Stimulated activated CD4-positive, alpha-beta T cell treated with anti-CD3 and anti-CD28 coated beads, Interleukin-12 subunit alpha, Interleukin-12 subunit beta, amount 100 ng/mL, for 4 hours (primary cell): Measurements from ENCODE around the gene PIGU.
"Not testable (repeated sequence)": the region's sequence is repeated elsewhere in the genome, so short reads cannot be mapped to it uniquely, and the experiment has no call there.

Experiments
- DNase-seq: peaks from one replicate; pipeline ENCODE4 v3.0.0-alpha.2; 2020

PIGU gene

DNA sequence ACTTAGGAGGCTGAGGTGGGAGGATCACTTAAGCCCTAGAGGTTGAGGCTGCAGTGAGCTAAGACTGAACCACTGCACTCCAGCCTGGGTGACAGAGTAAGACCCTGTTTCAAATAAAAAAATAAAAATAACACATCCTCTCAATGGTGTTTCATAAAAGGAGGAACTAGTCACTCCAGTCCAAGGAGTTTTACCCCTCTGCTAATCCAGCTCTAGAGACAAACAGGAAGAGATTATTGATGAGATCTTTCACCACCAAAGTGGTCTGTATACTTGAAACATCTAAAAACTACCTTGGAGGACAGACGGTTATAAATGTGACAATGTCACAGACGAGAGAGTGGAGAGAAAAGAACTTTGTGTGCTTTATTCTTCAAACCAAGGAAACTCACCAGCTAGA lies 58.2 kb downstream of the PIGU start:
- no peak for DNase-seq

DNA sequence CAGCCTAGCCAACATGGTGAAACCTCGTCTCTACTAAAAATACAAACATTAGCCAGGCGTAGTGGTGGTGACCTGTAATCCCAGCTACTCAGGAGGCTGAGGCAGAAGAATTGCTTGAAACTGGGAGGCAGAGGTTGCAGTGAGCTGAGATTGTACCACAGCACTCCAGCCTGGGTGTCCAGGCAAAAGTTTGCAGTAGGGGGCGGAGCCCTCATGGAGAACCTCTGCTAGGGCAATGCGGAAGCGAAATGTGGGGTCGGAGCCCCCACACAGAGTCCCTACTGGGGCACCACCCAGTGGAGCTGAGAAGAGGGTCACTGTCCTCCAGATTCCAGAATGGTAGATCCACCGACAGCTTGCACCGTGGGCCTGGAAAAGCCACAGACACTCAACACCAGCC lies 60.0 kb downstream of the PIGU start:
- not testable (repeated sequence) for DNase-seq

DNA sequence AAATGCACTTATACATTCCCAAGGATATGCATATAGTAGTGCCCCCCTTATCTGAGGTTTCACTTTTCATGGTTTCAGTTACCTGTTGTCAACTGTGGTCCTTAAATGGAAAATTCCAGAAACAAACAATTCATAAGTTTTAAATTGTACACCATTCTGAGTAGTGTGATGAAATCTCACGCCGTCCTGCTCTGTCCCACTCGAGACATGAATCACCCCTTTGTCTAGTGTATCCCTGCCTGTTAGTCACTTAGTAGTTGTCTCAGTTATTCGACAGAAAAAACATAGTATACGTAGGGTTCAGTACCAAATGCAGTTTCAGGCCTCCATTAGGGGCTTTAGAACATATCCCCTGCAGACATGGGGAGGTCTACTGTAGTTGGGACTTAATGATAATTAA lies 61.4 kb downstream of the PIGU start:
- DNase-seq: no peak

DNA sequence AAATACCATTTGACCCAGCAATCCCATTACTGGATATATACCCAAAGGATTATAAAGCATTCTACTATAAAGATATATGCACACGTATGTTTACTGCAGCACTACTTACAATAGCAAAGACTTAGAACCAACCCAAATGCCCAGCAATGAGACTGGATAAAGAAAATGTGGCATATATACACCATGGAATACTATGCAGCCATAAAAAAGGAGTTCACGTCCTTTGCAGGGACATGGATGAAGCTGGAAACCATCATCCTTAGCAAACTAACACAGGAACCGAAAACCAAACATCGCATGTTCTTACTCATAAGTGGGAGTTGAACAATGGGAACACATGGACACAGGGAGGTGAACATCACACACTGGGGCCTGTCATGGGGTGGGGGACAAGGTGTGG lies 64.9 kb downstream of the PIGU start:
- DNase-seq: not testable (repeated sequence)

DNA sequence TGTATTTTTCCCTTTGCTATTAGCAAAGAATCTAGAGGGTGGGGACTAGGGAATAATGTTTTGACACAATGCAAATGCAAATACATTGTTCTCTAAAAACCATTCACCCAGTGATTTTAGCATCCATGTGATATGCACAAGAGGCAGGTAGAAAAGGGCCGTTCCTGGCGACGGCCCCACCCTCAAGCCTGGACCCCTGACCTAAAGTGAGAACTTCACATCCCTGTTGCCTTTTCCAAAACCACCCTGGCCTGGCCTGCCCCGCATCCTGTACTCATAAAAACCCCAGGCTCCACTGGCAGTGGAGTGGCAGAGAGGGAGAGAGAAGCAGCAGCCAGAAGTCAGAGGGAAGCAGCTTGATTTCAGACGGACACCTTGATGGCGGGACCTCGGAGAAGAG lies 69.8 kb downstream of the PIGU start:
- no peak for DNase-seq

DNA sequence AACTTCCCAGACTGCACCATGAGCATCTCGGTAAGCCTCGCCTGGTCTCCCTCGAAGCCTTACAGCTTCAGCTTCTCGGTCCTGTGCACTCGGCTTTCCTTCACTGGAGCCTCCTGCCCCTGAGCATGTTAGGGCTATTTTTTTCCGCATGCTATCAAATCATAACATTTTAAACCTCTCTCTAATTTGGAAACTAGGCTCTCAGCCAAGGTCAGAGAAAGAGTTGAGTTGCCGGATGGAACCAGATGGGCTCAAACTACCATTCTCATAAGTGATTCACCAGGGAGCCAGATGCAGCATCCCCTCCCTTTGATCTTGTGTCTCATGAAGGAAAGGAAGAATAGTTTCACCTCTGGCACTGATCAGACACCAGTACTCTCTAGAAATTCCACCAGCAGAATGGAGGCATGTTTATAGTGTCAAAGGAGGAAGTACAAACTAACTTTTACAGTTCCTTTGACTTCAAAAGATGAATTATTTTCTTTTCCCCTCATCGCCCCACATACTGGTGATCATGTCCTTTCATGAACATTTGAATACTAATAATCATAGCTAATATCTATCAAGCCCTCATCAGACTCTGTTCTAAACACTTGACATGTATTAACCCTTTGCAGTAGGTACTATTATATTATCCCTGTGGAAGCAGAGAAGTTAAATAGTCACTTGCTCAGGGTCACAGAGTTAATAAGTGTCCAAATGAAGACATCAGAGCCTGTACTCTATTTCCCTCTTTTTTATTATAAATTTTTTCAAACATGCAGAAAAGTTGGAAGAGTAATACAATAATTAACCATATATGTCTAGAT lies 71.7 kb downstream of the PIGU start:
- DNase-seq: no peak

DNA sequence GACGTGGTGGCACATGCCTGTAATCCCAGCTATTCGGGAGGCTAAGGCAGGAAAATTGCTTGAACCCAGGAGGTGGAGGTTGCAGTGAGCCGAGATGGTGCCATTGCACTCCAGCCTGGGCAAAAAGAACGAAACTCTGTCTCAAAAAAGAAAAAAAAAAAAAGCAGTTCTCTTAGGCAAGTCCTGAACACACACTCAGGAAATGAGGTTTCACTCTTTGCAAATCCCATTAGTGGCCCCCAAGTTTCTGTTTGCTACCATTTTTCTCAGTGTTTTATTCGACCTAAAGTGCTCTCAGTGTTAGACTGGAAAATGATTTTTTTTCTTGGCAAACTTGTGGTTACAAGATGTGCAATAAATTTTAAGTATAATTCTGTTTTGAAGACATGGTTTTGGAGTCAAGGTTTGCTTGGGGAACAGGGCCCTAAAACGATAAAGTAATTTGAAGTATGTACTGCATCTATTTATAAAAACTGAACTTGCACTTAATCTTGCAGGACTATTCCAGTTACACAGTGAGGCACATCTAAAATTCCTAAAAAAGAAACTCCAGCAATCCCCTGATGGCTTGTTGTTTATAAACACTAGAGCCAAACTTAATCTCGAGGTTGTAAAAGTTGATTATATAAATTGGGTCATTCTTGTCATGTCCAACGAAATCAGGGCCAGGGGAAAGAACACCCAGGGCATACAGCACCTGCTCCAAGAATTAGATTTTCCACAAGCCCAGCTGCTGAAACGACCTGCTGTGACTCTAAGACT lies 75.8 kb downstream of the PIGU start:
- no peak for DNase-seq

DNA sequence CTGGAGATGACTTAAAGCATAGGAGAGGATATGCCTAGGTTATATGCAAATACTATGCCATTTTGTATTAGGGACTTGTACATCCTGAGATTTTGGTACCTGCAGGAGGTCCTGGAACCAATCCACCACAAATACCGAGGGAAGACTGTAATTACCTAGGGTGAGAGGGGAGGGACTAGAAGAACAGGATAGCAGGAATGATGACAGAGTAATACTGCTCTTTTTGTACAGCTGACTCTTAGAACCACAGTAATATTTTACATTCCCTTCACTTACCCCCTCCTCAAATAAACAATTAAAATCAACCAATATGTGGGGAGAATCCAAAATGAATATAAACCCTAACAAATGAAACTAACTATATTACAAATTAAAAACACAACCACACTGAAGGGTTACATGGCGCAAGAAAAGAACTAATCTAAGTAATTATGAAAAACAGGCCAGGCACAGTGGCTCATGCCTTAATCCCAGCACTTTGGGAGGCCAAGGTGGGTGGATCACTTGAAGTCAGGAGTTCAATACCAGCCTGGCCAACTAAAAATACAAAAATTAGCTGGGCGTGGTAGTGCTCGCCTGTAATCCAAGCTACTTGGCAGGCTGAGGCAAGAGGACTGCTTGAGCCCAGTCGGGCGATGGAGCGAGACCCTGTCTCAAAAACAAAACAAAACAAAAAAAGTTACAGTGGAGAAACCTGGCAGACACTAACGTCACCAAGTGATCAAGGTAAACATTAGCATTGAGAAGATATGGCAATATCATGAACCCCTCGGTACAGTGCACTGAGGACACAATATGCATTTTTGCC lies 81.3 kb downstream of the PIGU start:
- DNase-seq: no peak

DNA sequence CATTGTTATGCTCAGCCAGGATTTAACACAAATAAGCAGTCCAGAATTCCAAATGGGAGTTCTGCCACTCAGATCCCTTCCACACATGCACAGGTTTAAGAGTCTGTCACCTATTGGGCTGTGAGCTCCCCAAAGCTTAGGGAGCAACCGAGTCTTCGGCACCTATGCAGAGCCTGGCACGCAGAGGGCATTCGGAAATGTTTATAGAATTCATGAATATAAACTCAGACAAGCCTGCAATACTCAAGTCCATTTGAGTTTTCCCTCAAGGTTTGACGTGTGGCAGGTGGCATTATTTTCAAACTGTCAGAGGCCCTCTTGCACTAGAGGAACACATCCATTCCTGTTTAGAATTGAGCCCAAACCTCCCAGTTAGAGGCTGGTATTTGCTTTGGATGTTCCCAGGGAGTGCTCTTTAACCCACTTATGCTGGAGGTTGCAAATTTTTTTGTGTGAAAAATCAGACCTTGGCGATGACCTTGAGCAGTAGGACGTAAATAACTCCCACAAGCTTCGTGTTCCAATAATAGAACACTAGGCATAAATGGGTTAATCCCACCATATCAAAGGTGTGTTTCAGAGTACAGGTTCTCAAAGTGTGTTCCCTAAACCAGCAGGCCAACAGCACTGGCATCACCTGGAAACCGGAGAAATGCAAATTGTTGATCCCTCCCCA lies 90.3 kb downstream of the PIGU start:
- no peak for DNase-seq

DNA sequence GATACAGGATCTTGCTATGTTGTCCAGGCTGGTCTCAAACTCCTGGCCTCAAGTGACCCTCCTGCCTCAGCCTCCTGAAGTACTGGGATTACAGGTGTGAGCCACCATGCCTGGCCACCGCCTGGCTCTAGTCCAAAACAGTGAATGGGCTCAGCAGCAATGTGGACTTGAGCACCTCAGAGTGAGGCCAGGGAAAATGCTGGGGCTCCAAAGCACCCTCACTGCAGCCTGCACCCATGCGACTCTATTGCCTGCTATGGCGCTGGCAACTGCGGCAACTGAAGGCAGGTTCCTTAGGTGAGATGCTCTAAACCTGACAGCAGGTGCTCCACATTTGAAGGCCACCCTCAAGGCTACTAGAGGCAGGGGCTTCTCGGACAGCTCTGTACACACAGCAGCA lies 91.9 kb downstream of the PIGU start:
- no peak for DNase-seq

DNA sequence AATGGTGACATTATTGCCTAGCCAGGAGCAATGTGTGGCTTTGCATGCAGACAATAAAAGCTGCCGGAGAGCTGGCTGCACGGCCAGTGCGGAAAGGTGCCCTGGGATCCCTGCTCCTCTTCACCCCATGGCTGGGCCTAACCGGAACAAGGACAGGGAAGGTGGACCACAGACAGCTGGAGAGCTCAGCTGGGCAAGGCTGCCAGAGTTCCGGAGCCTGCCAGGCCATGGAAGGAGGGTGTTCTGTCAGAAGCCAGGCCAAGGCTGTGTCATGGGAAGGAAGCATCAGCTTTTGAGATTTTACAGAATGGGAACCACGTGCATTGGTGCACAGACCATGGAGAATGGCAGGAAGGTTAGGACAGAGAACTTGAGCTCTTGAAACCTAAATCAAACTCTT lies 93.3 kb downstream of the PIGU start:
- no peak for DNase-seq

DNA sequence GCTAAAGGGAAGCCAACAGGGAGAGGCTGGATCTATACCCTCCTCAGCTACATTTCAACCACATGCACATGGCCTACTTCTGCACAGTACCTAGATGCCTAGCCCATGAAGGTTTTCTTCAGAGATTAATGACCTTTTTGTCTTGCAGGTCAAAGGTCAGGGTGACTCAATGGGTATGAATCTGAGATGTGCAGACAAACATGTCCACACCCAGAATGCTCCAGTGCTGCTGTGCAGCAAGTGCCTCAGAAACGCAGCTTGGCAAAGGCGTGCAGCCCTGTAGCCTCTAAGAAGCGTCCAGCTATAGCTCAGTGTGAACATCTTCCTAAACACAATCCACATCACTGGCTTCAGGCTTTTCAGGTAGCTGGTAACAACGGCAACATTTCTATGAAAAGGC lies 94.0 kb downstream of the PIGU start:
- no peak for DNase-seq

DNA sequence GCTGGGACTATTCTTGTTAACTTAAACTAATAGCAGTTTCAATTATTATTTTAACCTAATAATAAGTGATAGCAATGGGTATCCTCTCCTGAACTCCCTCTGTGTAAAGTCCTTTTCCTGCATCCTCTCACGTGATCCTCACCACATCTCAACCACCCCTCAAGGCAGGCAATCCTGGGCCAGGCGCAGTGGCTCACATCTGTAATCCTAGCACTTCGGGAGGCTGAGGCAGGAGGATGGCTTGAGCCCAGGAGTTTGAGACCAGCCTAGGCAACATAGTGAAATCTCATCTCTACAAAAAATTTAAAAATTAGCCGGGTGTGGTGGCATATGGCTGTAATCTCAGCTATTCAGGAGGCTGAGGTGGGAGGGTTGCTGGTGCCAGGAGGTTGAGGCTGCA lies 94.7 kb downstream of the PIGU start:
- DNase-seq: no peak

DNA sequence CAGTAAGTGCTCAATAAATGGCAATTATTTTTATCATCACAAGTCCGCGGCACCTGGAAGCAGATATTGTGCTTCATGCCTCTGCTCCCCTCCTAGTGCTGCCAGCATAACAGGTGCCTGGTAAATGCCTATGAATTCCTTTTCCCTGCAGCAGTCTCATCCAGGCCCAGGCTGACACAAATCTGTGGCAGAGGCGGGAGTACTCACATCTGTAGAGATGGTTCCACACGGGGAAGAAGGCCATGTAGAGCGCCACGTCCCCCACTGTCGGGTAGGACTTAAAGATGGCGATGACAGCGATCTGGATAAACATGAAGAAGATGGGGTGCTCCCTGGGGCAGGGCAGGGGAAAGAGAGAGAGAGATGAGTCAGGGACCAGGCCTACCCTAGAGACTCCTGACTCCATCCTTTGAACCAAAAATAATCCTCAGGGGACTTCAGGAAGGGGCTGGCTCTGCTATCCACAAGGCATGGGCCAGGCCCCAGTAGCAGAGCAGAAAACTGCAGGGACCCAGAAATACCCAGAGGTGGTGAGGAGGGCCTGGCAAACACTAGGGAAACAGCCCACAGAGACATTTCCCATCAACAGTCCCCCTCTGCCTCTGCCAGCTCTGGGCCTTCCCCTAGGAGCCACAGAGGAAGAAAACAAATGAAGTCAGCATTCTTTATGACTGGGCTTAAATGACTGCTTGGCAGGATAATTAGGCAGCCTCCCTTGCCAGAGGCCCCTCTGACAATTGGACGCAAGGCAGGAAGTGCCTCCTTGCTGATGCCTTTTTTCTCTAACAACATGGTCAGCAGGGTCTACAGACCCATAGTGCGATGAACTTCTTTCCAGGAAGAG lies 95.3 kb downstream of the PIGU start:
- no peak for DNase-seq

DNA sequence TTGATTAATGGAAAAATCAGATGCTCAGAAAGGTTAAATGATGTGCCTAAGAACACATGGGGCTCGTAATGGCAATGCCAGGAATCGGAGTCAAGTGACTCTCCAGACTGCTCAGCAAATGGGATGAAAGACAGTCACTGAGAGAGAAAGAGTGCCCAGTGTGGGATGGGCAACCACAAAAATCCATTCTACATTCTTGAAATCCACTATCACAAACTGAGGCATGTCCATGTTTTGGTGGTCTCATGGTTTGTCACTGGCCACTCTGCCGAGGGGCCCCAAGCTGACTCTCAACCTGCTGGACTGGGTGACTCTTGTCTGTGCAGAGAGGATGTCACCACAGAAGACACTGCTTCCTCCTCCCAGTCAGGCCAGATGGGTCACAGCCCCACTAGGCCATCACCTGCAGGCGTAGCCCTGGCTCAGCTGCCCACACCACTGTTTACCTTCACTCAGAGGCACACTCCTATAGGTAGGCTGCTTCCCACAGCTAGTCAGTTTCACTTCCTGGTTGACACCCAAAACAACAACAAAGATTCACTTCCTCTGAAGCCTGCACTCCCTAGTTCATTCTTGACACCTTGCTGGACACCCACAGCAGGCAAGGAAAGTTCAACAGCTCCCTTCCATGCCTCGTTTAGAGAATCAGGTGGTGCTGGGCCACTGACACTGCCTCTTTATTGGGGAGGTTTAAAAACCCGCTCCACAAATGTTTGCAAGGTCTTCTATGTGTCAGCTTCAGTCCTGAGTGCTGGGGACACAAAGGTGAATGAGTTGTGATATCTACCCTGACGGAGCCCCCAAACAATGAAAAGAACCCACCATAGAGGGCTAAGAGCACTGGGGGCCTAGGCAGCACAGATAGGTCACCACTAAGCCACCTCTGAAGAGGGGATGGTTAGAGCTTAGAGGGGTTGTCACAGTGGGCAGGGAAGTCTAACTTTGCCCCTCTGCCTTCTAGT lies 96.6 kb downstream of the PIGU start:
- no peak for DNase-seq

DNA sequence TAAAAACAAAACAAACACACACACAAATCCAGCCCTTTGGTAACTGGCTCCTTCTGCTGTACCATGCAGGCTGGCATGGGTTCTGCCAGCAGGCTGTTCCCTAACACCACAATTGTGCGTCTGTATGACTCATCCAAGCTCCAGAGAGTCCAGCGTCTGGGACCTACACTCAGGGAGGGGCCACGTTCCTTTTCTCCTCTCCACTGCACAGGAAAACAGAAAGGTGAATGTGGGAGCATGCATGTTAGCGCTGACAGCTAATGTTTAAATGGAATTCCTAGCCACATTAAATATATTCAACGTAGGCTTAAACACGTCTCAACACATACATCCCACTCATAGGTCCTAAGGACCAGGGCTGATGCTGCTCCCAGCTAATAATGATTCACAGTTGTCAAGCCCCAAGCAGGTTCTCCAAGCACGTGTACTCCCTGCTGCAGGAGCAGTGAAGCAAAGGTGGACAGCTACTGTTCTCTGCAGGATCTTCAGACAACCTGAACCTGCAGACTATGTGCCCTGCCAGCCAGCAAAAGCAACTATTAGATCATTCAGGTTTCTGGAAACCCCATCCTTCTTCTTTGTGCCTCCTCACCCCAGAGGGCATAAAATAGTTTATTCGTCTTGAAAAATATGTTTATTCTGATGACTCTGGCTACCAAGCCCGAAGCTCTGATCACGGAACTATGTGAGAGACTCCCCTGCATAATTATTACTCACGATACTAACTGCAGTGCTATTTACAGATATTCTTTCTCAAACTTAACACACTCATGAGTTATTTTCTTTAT lies 97.5 kb downstream of the PIGU start:
- no peak for DNase-seq

DNA sequence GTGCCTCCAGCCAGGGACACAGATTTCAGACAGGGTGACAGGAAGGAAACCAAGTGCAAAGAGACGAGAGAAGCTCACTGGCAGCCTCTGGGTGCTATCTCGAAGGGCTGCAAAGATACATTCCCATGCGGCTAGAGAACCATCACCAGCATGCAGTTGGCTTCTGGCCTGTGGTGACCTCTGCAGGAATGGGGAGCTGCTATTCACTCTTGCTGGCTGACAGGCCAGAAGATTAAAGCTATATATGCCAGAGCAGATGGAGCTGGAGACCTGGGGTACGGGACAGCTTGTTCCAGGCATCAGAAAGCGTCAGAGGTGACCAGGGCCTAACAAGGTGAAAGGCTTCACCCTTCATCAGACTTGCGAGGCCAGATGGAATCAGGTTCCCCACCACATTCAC lies 98.4 kb downstream of the PIGU start:
- DNase-seq: no peak

DNA sequence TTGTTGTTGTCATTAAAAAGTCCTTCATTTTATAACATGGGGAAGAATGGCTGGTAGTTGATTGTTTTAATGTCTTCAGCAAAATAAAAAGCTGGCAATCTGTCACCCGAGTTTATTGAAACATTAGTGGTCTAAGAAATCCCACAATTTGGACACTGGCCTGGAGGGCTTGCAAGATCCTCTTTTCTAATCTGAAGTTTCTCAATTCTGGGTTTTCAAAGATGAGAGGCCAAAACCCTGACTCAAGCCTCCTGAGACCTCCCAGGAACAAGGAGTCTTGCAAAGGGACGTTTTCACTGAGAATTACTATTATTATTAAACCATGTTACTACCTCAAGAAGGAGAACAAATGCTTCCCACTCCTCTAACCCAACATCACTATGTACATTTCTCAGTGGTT lies 98.9 kb downstream of the PIGU start:
- no peak for DNase-seq

DNA sequence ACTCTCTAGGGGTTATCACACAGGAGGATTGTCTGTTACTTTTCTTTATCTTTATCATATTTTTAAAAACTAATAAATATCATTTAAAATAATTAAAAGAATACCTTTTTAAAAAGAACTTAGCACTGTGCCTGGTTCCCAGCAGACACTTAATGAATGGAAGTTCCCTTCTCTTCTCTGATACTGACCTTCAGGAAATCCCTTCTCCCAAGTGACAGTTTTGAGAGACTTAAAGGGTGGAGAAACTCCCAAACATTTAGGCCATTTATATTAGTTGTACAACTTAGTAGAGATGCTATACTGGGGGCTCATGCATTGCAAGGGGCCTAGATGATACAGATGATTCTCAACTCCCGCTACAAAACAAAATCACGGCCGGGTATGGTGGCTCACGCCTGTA lies 99.8 kb downstream of the PIGU start:
- DNase-seq: no peak

DNA sequence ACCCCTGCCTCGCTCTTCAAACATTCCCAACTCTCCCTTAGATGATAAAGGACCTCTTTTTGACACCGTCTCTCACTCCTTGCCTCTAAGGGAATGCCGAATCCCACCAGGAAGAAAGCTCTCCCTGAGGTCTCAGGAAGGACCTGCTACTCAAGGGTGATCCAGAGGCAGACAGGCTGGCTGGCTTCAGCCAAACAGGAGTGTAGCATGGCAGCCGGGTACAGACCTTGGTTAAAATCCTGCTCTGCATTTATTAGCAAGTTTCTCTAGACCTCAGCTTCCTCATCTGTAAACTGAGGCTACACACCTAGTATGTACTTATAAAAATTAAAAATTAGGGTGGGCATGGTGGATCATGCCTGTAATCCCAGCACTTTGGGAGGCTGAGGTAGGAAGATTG lies 101.1 kb downstream of the PIGU start:
- DNase-seq: no peak
